ENCODE measurements around the gene JADE2.
"Not testable (repeated sequence)": the region's sequence is repeated elsewhere in the genome, so short reads cannot be mapped to it uniquely, and the experiment has no call there.

JADE2 gene

DNA sequence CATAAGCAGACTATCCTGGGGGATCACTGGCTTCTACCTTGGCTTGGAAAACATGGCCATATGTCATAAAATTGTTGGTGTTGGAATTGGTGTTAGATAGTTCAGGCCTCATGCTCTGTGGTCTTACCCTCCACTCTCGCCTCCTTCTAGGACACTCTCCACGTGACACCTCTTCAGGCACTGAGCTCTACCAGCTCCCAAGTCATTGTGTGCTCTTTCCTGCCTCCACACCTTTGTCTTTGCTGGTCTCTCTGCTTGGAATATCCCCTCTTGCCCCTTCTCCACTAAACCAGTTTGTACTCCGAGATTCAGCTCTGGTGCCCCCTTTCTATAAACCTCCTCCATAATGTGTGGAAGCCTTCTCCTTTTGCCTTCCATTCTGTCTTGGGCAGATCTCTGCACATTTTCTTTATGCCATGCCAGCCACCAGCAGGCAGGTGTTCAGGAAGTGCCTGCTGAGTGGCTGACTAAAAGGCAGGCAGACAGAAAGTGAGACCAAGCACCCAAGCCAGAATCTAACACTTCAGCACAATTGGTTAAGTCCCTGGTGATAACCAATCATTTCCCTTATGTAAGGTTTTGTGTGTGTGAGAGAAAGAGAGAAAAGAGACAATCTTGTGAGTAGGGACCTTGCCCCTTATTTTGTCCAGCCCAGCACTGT, 69.5 kb downstream of the JADE2 start:
- no peak for DNase-seq

DNA sequence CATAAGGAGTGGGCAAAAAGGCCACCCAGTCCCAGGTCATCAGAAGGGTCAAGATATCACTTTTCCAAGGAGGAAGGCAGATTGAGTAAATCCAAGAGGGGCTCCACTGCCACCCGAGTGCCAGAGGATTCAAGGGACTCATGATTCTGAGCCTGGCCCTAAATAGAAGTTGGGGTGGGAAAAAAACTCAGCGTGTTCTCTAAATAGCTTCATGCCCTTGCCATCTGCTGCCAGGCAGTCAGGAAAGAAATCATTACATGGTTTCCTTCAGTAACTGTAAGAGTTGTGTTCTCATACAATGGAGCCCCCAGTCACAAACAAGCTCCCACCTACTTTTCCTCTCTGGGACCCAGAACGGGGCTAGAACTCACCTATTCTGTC, 70.0 kb downstream of the JADE2 start:
- DNase-seq = no peak

DNA sequence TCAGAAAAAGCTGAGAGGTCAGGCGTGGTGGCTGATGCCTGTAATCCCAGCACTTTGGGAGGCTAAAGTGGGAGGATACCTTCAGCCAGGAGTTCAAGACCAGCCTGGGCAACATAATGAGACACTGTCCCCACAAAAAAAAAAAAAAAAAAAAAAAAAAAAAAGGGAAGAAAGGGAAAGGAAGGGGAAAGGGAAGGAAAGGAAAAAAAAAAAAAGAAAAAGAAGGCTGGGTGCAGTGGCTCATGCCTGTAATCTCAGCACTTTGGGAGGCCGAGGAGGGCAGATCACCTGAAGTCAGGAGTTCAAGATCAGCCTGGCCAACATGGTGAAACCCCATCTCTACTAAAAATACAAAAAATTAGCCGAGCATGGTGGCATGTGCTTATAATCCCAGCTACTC, 74.3 kb downstream of the JADE2 start:
- DNase-seq = not testable (repeated sequence)

DNA sequence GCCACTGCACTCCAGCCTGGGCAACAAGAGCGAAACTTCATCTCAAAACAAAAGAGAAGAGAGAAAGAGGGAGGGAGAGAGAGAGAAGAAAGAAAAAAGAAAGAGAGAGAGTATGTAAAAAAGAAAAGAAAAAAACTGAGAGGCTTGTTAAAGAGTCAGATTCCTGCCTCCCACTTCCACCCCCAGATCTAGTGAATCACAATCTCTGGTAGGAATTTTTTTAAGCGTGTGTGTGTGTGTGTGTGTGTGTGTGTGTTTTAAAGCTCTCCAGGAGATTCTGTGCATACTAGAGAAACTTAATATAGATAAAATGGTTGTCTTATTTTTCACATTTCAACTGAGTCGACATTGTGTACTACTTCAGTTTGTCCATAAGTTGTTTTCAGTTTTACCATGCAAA, 75.1 kb downstream of the JADE2 start:
- DNase-seq = no peak

DNA sequence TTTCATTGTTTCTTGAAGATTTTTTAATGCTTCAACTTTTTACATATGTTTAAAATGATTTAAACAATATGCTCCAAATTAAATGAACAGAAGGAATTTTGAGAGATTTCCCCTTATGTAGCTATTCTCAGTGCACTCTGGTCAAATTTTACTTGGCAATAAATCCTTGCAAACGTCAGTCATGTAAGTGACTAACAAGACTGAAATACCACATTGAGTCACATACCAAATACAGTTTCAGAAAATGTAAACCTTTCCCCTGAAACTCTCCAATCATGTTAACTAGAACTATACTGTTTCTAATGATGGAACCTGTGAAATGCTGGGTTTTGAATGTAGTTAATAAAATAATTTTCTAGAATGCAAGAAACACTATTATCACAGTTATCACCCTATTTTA, 77.6 kb downstream of the JADE2 start:
- no peak for DNase-seq

DNA sequence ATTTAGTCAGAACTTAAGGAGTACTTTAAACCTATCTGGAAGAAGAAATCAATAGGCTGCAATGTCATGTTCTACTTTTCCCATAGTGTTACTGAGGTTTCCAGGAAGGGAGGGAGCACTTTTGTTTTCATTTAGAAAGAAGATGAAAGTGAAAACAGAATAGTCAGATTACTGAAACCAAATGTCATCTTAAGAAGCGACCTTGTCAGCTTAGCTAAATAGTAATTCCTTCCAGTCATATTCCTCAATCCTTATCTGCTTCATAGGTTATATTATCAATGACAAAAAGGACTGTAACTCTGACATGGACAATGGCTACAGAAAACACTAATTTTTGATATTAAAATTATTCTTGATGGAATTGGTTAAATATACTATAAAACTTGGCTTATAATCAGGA, 79.4 kb downstream of the JADE2 start:
- no peak for DNase-seq

DNA sequence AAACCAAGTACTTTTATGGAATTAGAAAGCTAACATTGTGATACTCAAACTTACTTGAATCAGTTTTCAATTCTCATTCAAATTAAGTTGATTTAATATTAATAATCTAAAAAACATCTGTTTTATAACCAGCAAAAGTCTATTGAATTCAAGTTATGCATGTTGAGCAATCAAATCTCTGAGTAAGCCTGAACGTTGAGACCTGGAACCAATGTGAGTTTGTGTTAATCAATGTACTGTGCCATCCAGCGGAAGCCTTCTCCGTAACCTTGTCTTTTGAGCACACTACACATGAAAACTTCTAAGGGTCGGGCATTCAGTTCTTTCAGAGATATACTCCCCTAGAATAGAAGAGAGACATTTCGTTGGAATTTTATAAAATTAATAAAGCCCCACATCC, 81.3 kb downstream of the JADE2 start:
- no peak for DNase-seq

DNA sequence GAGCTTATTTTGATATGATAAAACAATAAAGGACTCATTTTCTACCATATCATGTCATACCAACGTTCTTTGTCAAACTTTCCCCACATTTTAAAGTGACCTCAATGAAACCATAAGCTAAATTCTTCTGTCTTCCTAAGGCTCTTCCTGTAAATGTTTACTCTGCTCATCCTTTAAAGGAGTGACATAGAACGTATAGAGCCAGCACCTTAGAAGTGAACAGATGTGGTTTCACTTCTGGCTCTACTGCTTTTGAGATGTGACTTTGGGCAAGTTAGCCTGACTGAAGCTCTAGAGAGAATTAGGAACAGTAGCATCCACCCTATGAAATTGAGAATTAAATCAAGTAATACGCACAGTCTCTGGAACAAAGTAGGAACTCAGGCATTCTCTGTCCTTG, 83.1 kb downstream of the JADE2 start:
- DNase-seq = no peak

DNA sequence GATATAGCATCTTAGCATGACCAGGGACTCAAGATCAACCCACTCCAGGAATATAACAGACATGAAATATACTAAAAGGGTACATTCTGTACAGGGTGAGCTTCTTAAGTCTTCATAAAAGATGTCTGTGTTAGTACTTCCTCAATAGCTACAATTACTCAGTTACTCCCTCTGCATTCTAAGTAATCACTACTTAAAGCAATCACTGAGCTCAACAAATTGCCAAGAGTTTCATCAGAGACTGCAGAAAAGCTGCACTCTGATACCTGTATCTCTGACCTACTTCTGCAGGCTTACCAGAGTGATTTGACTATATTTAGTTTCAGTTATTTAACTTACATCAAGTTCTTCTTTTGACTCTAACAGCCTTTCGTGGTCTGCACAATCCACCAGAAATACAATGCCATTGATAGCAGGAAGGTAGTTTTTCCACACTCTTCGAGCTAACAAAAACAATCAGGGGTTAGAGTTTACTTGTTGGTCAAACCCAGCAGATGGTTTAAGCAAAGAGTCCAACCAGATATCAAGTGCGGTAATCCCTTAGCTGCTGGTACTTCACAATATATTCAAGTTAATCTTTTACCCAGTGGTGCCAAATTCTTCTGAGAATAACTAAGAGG, 83.9 kb downstream of the JADE2 start:
- DNase-seq = no peak

DNA sequence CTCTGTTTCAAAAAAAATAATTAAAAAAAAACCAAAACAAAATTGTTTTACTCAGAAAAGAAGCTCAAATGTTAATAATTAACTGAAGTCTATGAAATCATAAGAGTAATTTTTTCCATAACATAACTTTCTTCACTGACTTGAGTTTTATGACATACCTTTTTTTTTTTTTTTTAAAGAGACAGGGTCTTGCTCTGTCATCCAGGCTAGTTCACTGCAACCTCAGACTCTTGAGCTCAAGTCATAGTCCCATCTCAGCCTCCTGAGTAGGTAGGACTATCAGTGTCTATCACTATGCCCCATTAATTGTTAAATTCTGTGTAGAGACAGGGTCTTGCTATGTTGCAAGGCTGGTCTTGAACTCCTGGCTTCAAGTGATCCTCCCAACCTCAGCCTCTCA, 85.3 kb downstream of the JADE2 start:
- DNase-seq = no peak

DNA sequence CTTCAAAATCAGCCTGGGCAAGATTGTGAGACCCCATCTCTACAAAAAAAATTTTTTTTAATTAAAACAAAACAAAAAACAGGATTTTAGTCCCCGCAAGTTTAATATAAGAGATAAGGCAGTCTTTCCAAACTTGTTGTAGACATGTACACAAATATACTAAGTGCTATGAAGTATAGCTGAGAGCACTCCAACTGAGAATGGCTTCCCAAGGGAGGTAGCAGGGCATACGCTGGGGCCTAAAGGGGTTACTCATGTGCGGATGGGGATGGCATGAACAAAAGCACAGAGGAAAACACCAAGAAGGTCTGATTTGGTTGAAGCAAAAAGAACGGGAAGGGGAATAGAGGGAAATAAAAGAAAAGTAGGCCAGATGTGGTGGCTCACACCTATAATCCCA, 86.0 kb downstream of the JADE2 start:
- DNase-seq = no peak

DNA sequence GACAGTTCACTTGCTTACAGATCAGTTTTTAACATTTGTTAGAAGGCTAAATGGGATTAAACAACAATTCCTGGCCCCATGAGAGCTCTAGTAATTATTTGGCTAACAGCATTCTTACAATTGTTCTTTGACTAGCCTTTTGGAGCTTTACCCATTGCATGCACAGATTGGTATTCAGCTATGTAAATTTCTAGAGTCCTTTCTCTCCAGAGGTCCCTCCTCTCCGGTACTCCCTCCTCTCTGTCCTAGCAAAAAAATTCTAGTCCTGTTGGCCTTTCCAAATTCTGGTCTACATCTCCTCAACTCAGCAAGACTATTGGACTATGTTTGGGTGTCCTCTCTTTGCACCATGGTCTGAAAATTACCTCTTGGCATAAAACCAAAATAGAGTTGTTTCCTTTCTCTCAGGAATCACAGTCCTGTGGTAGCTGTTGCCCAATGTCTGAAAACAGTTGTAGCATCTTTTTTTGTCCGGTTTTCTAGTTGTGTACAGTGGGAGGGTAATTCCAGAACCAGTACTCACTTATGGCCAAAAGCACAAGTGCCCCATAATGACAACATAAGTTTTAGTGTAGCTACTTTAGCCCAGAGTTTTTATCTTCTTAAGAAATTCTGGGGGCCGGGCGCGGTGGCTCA, 89.1 kb downstream of the JADE2 start:
- DNase-seq = no peak

DNA sequence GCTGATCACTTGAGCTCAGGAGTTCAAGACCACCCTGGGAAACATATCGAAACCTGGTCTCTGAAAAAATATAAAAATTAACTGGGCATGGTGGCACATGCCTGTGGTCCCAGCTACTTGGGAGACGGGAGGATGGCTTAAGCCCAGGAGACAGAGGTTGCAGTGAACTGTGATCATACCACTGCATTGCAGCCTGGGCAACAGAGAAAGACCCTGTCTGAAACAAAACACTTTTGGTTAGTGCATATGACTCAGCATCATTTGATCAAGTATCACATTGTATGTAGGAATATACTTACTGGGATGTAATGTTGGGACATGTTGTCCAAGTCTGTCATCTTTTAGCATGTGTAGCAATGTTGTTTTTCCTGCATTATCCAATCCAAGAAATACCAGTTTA, 95.2 kb downstream of the JADE2 start:
- DNase-seq = no peak

DNA sequence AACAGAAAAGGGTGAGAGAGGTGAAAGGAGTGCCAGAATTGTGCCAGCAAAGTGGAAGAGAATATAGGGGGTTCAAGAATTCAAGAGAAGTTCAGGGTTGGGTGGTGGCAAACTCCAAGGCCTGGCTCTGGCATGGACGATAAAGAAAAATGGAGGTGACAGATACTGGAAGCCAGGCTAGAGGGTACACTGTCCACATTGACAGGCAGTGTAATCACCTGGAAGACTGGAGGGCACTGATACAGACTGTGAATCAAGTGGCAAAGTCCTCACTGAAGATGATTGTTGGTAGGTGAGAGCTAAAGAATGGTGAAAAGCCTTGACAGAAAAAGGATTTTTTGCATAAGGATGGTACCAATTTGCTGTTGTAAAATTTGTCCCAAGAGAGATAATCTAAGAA, 100.1 kb downstream of the JADE2 start:
- no peak for DNase-seq

DNA sequence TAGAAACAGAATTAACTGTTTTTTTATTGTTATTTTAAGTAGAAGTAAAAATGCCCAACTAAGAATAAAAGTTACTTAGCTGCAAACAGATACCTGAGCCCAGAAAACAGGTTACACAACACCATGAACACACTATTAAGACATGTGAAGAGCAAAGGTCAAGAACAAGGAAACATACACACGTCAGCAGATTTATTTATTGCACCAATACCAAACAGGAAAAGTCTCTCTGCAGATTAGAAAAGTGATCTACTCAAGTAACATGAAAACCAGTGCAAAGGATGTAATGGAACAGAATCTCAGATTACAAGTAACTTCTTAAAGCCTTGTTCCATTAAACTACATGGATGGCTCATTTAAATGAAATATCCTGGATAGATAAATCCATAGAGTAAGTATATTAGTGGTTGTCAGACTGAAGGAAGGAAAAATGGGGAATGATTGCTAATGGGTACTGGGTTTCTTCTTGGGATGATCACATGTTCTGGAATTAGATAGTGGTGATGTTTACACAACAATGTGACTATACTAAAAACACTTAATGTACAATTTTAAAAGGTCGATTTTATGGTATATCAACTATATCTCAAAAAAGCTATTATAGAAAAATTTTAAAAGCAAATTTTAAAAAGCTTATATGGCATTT, 101.0 kb downstream of the JADE2 start:
- DNase-seq = no peak

All from CD4-positive, alpha-beta T cell treated with Interferon gamma for 1 hour (primary cell).